K562 (cell line): Measurements from ENCODE around the gene CNNM2. TPM values are rescaled to one million over a fixed set of nuclear protein-coding genes. Genes with fewer than 3 reads are reported as not detected.

ENCODE experiments used
- ATAC-seq: fragments of 200-7000 bp; cut with Tn5 transposase; 3 replicates; pipeline ENCODE4 v1.9.1; 2020; ENCODE audit warnings: moderate library complexity
- BruUV-seq: library from RNA; stranded (reverse); fragments of 400-500 nt; replicated peaks from 2 replicates; lab custom pipeline; 2021; lab: Mats Ljungman, UMichigan
- CTCF ChIA-PET: fragments of 300-600 bp; formaldehyde crosslinking; extraction: SDS; loops from one replicate; lab custom pipeline; 2021; ENCODE audit warnings: low intra/inter-chr PET ratio; lab: Yijun Ruan, JAX
- POLR2A ChIA-PET: fragments of 300-600, 350-650 bp; sonication (Branson Sonifier 250); formaldehyde crosslinking; extraction: SDS; loops from one replicate; lab custom pipeline; 2021; ENCODE audit warnings: antibody characterized with exemption, inconsistent platforms; lab: Yijun Ruan, JAX
- DNase-seq, 4 experiments: peaks; one replicate each; pipeline versions ENCODE4 v3.0.0 to v3.0.0-alpha.2; 2011 to 2018; ENCODE audit warnings: low spot score in 3 of 4, mixed read lengths in 3 of 4; ENCODE audit errors: extremely low read depth in 1 of 4
- FAIRE-seq: peaks from 2 replicates; lab custom pipeline; 2011; peaks lifted over from hg19 to GRCh38; lab: Jason Lieb, UNC
- H2AFZ ChIP-seq: 2 replicates; pipeline ENCODE4 v1.6.0; 2011; ENCODE audit warnings: low read depth, low read length, control low read depth, inconsistent platforms
- H3K27ac ChIP-seq: fragments of 200-600 bp; 3 replicates; pipeline ENCODE4 v1.8.0; 2011; ENCODE audit warnings: low read depth, mild to moderate bottlenecking, control low read depth, inconsistent platforms, low read length, moderate library complexity, mixed read lengths; ENCODE audit errors: extremely low read depth
- H3K27me3 ChIP-seq, 2 experiments: fragments of 300-600 bp in 1 of 2; 2 replicates in 1 of 2; 3 replicates in 1 of 2; pipeline versions ENCODE4 v1.6.0 to v1.8.0; 2011; ENCODE audit warnings: inconsistent platforms in 2 of 2, low read length in 2 of 2, mild to moderate bottlenecking in 1 of 2, mixed read lengths in 1 of 2, moderate library complexity in 1 of 2; ENCODE audit not compliant: control insufficient read depth in 2 of 2, insufficient read depth in 2 of 2
- H3K36me3 ChIP-seq: fragments of 300-600 bp; 3 replicates; pipeline ENCODE4 v1.8.0; 2011; ENCODE audit warnings: mild to moderate bottlenecking, low read length, inconsistent platforms; ENCODE audit not compliant: control insufficient read depth, insufficient read depth
- H3K4me1 ChIP-seq, 2 experiments: fragments of 200-600 bp in 1 of 2; replicated peaks in 1 of 2; 2 replicates in 1 of 2; 3 replicates in 1 of 2; pipeline versions ENCODE4 v1.5.1 to v1.8.0; 2011; ENCODE audit warnings: inconsistent platforms in 2 of 2, low read length in 2 of 2, mild to moderate bottlenecking in 1 of 2, mixed read lengths in 1 of 2, moderate library complexity in 1 of 2; ENCODE audit not compliant: control insufficient read depth in 2 of 2, insufficient read depth in 2 of 2
- H3K4me2 ChIP-seq: 2 replicates; pipeline ENCODE4 v1.6.1; 2011; ENCODE audit warnings: low read length, control low read depth, inconsistent platforms, mixed read lengths; ENCODE audit not compliant: insufficient read depth
- H3K4me3 ChIP-seq: fragments of 200-600 bp; sonication (generic), shearing (Covaris generic); 2 replicates; pipeline ENCODE4 v1.5.1; 2016; ENCODE audit warnings: control low read depth, inconsistent platforms
- H3K79me2 ChIP-seq: fragments of 200-600 bp; 3 replicates; pipeline ENCODE4 v1.8.0; 2011; ENCODE audit warnings: low read length, inconsistent platforms; ENCODE audit not compliant: control insufficient read depth, insufficient read depth
- H3K9ac ChIP-seq, 2 experiments: 2 replicates each; pipeline versions ENCODE4 v1.6.0 to v1.6.1; 2011; ENCODE audit warnings: low read depth in 2 of 2, low read length in 2 of 2, control low read depth in 1 of 2, inconsistent platforms in 1 of 2, mild to moderate bottlenecking in 1 of 2, mixed read lengths in 1 of 2; ENCODE audit not compliant: insufficient read depth in 1 of 2
- H3K9me1 ChIP-seq: one replicate; pipeline ENCODE4 v1.6.0; 2011; ENCODE audit warnings: inconsistent platforms, mild to moderate bottlenecking, low read length, moderate library complexity; ENCODE audit not compliant: control insufficient read depth, insufficient read depth
- H3K9me3 ChIP-seq: replicated peaks from 2 replicates; pipeline ENCODE4 v1.5.1; 2011; ENCODE audit warnings: low read depth, low read length, inconsistent platforms; ENCODE audit not compliant: control insufficient read depth, insufficient read depth
- H4K20me1 ChIP-seq: replicated peaks from 2 replicates; pipeline ENCODE4 v1.6.1; 2011; ENCODE audit warnings: low read length, inconsistent platforms, mixed read lengths; ENCODE audit not compliant: control insufficient read depth, insufficient read depth
- CCNT2 ChIP-seq: IDR thresholded peaks from 2 replicates; pipeline ENCODE4 v1.6.1; 2011; ENCODE audit warnings: borderline replicate concordance, low read depth, mild to moderate bottlenecking, moderate library complexity, mixed read lengths, low read length; ENCODE audit not compliant: insufficient read length; ENCODE audit errors: extremely low read depth
- CXXC5 ChIP-seq: fragments of 250-450 bp; sonication (Bioruptor Pico); IDR thresholded peaks from 2 replicates; pipeline ENCODE4 v1.8.0; 2022; ENCODE audit warnings: inconsistent platforms, mild to moderate bottlenecking, moderate library complexity
- FOXM1 ChIP-seq, 2 experiments: fragments of 450-650 bp in 1 of 2; sonication (generic) in 1 of 2; formaldehyde crosslinking in 1 of 2; IDR thresholded peaks; 2 replicates each; pipeline versions ENCODE4 v1.6.1 to v1.9.0; 2017 to 2022; ENCODE audit warnings: low read depth in 2 of 2, mild to moderate bottlenecking in 2 of 2, missing genetic modification reagents in 1 of 2, moderate library complexity in 1 of 2
- SIN3B ChIP-seq: fragments of 450-650 bp; IDR thresholded peaks from 2 replicates; pipeline ENCODE4 v1.6.1; 2017; ENCODE audit warnings: low read depth, mild to moderate bottlenecking, moderate library complexity
- ZNF224 ChIP-seq: sonication (generic); formaldehyde crosslinking; IDR thresholded peaks from 2 replicates; pipeline ENCODE4 v1.8.0; 2022; ENCODE audit warnings: mild to moderate bottlenecking, missing genetic modification reagents
- WGBS: fragments of 100-300 bp; shearing (Covaris generic); methylation state at CpG from one replicate; pipeline ENCODE4 v1.1.6; 2016; ENCODE audit warnings: low coverage, mixed read lengths; ENCODE audit not compliant: insufficient coverage; ENCODE audit errors: missing lambda C conversion rate; 5-methylcytosine and 5-hydroxymethylcytosine counted together
- in situ Hi-C: fragments of 300-500 bp; cut with MboI; formaldehyde crosslinking; loops from 4 replicates; pipeline ENCODE4 v1.15.0; 2018; ENCODE audit warnings: inconsistent platforms, mixed read lengths
- intact Hi-C: fragments of 100-400 bp; cut with micrococcal nuclease; formaldehyde crosslinking; loops from 2 replicates; pipeline ENCODE4 v1.14.2; 2022
- polyA plus RNA-seq, 8 experiments: library from polyadenylated mRNA; depleted of rRNA in 4 of 8; stranded (reverse) in 5 of 8; unstranded in 3 of 8; fragments of >200 nt; fragmentation: Nextera tagmentation in 2 of 8; fragmentation: Illumina TruSeq in 1 of 8; extraction: Ambion mirVana in 2 of 8; extraction: Trizol in 1 of 8; gene quantifications; 2 replicates each; pipeline versions ENCODE4 v1.2.1 to v1.2.3, GENCODE V29; 2011 to 2014; ENCODE audit warnings: inconsistent platforms in 1 of 8, missing spikeins in 1 of 8
- total RNA-seq, 7 experiments: library from RNA; depleted of rRNA in 6 of 7; stranded (reverse); fragments of >200 nt in 6 of 7; fragmentation: Illumina TruSeq in 2 of 7; extraction: Trizol in 2 of 7; gene quantifications; 2 replicates each; pipeline versions ENCODE4 v1.2.1 to v1.2.3, GENCODE V29; 2011 to 2021; ENCODE audit warnings: low replicate concordance in 1 of 7
- TF ChIP-seq, protein P1 (sequence below): fragments of 450-650 bp; IDR thresholded peaks from 2 replicates; pipeline ENCODE4 v1.6.1; 2016; ENCODE audit warnings: mild to moderate bottlenecking, moderate library complexity
- TF ChIP-seq, protein P2 (sequence below): fragments of 250-450 bp; sonication (Bioruptor Pico); IDR thresholded peaks from 2 replicates; pipeline ENCODE4 v1.4.0; 2020; ENCODE audit warnings: mild to moderate bottlenecking, moderate library complexity, borderline replicate concordance

Gene CNNM2
- total and polyA plus RNA-seq, 9 of the 15 experiments (the other 6 are each of a cell fraction or from before 2014, with no cell fraction given) = 0.21 to 5.0 (median 1.3) TPM

DNA sequence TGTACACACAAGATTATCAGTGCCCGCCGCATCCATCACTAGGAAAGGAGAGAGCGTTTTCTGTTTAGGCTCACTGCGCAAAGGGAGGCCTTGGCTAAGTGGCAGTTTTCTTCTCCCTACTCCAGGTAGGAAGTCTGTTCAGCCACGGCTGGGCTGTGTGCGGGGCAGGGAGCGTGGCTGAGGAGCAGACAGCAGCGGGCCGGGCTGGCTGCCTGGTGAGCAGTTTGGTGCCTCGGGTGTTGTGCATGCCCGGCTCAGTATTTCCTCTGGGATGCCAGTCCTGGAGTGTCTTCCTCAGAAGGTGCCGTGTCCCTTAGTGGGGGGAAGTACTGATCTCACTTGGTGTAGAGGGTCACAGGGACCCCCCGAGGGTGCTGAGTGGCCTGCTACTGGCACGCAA is 160.6 kb downstream of the CNNM2 start:
- DNase-seq = no peak
- CTCF ChIA-PET = no interaction called here
- Histone ChIP-seq H3K4me2 (no peak overlapping the region), H4K20me1 (no peaks in the 10 kb centered on the region), H3K79me2 (no peaks in the 10 kb centered on the region)
- ATAC-seq = no peak
- no peak for TF ChIP-seq CCNT2
- no peak for TF ChIP-seq CXXC5
- TF ChIP-seq SIN3B = no peak
- TF ChIP-seq, protein P1, sequence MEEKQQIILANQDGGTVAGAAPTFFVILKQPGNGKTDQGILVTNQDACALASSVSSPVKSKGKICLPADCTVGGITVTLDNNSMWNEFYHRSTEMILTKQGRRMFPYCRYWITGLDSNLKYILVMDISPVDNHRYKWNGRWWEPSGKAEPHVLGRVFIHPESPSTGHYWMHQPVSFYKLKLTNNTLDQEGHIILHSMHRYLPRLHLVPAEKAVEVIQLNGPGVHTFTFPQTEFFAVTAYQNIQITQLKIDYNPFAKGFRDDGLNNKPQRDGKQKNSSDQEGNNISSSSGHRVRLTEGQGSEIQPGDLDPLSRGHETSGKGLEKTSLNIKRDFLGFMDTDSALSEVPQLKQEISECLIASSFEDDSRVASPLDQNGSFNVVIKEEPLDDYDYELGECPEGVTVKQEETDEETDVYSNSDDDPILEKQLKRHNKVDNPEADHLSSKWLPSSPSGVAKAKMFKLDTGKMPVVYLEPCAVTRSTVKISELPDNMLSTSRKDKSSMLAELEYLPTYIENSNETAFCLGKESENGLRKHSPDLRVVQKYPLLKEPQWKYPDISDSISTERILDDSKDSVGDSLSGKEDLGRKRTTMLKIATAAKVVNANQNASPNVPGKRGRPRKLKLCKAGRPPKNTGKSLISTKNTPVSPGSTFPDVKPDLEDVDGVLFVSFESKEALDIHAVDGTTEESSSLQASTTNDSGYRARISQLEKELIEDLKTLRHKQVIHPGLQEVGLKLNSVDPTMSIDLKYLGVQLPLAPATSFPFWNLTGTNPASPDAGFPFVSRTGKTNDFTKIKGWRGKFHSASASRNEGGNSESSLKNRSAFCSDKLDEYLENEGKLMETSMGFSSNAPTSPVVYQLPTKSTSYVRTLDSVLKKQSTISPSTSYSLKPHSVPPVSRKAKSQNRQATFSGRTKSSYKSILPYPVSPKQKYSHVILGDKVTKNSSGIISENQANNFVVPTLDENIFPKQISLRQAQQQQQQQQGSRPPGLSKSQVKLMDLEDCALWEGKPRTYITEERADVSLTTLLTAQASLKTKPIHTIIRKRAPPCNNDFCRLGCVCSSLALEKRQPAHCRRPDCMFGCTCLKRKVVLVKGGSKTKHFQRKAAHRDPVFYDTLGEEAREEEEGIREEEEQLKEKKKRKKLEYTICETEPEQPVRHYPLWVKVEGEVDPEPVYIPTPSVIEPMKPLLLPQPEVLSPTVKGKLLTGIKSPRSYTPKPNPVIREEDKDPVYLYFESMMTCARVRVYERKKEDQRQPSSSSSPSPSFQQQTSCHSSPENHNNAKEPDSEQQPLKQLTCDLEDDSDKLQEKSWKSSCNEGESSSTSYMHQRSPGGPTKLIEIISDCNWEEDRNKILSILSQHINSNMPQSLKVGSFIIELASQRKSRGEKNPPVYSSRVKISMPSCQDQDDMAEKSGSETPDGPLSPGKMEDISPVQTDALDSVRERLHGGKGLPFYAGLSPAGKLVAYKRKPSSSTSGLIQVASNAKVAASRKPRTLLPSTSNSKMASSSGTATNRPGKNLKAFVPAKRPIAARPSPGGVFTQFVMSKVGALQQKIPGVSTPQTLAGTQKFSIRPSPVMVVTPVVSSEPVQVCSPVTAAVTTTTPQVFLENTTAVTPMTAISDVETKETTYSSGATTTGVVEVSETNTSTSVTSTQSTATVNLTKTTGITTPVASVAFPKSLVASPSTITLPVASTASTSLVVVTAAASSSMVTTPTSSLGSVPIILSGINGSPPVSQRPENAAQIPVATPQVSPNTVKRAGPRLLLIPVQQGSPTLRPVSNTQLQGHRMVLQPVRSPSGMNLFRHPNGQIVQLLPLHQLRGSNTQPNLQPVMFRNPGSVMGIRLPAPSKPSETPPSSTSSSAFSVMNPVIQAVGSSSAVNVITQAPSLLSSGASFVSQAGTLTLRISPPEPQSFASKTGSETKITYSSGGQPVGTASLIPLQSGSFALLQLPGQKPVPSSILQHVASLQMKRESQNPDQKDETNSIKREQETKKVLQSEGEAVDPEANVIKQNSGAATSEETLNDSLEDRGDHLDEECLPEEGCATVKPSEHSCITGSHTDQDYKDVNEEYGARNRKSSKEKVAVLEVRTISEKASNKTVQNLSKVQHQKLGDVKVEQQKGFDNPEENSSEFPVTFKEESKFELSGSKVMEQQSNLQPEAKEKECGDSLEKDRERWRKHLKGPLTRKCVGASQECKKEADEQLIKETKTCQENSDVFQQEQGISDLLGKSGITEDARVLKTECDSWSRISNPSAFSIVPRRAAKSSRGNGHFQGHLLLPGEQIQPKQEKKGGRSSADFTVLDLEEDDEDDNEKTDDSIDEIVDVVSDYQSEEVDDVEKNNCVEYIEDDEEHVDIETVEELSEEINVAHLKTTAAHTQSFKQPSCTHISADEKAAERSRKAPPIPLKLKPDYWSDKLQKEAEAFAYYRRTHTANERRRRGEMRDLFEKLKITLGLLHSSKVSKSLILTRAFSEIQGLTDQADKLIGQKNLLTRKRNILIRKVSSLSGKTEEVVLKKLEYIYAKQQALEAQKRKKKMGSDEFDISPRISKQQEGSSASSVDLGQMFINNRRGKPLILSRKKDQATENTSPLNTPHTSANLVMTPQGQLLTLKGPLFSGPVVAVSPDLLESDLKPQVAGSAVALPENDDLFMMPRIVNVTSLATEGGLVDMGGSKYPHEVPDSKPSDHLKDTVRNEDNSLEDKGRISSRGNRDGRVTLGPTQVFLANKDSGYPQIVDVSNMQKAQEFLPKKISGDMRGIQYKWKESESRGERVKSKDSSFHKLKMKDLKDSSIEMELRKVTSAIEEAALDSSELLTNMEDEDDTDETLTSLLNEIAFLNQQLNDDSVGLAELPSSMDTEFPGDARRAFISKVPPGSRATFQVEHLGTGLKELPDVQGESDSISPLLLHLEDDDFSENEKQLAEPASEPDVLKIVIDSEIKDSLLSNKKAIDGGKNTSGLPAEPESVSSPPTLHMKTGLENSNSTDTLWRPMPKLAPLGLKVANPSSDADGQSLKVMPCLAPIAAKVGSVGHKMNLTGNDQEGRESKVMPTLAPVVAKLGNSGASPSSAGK = no peak
- no peak for TF ChIP-seq FOXM1 (IDR thresholded peaks at IDR 0.05; ENCODE audit: low read depth)
- TF ChIP-seq FOXM1 (CRISPR knock-in tag; IDR thresholded peaks at IDR 0.05; ENCODE audit: low read depth) = no peak
- TF ChIP-seq, protein P2, sequence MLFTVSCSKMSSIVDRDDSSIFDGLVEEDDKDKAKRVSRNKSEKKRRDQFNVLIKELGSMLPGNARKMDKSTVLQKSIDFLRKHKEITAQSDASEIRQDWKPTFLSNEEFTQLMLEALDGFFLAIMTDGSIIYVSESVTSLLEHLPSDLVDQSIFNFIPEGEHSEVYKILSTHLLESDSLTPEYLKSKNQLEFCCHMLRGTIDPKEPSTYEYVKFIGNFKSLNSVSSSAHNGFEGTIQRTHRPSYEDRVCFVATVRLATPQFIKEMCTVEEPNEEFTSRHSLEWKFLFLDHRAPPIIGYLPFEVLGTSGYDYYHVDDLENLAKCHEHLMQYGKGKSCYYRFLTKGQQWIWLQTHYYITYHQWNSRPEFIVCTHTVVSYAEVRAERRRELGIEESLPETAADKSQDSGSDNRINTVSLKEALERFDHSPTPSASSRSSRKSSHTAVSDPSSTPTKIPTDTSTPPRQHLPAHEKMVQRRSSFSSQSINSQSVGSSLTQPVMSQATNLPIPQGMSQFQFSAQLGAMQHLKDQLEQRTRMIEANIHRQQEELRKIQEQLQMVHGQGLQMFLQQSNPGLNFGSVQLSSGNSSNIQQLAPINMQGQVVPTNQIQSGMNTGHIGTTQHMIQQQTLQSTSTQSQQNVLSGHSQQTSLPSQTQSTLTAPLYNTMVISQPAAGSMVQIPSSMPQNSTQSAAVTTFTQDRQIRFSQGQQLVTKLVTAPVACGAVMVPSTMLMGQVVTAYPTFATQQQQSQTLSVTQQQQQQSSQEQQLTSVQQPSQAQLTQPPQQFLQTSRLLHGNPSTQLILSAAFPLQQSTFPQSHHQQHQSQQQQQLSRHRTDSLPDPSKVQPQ = no peak
- TF ChIP-seq ZNF224 (CRISPR knock-in tag) = no peak
- TF ChIP-seq, all 486 proteins: peak for 0
- Histone ChIP-seq H3K9ac (no peak overlapping the region), H3K4me3 (no peak overlapping the region), H3K27ac (no peak overlapping the region), H3K9me1 (no peaks in the 10 kb centered on the region), H2AFZ (no peak overlapping the region), H3K36me3 (peaks cover 2% of the 10 kb centered on the region; the same call in 2 of the 3 replicates), H3K9me3 (no peaks in the 10 kb centered on the region), H3K4me1 (no peaks in the 10 kb centered on the region; a peak in 2 of 5 replicates), H3K27me3 (no peaks in the 10 kb centered on the region)
- in situ Hi-C loops = no loop called here
- POLR2A ChIA-PET = interaction anchor here (0.6 kb wide), 1 partner anchor 224 kb away, joined by 3 read pairs; the partner anchor contains the start of gene BORCS7
- intact Hi-C loops = no loop called here
- no peak for FAIRE-seq
- 67% methylated on average over 8 of the region's 14 CpGs for WGBS
- BruUV-seq = no TSS peak
